Thyroid gland (tissue), 4 donors: ENCODE data around the gene DST. TPM values are rescaled to one million over a fixed set of nuclear protein-coding genes. Genes with fewer than 3 reads are reported as not detected.

Experiments used
- DNase-seq, 2 donors: peaks; one replicate each; pipeline ENCODE4 v3.0.0-alpha.2; 2019
- H3K27ac ChIP-seq, 3 donors: fragments of 200-600 bp; sonication (generic); 1 replicate in 2 of 3; 2 replicates in 1 of 3; pipeline ENCODE4 v1.5.1; 2016 to 2019; ENCODE audit warnings: mild to moderate bottlenecking in 1 of 3, moderate library complexity in 1 of 3
- H3K27me3 ChIP-seq: fragments of 200-600 bp; sonication (generic); one replicate; pipeline ENCODE4 v1.5.1; 2019
- H3K36me3 ChIP-seq, 2 donors: fragments of 200-600 bp; sonication (generic); one replicate each; pipeline ENCODE4 v1.5.1; 2016 to 2019
- H3K4me1 ChIP-seq, 2 donors: fragments of 200-600 bp; sonication (generic); one replicate each; pipeline ENCODE4 v1.5.1; 2017 to 2019
- H3K4me3 ChIP-seq, 3 donors: fragments of 200-600 bp; sonication (generic); replicated peaks in 1 of 3; 1 replicate in 2 of 3; 2 replicates in 1 of 3; pipeline ENCODE4 v1.5.1; 2016; ENCODE audit warnings: mild to moderate bottlenecking in 1 of 3
- H3K9me3 ChIP-seq: fragments of 200-600 bp; sonication (generic); one replicate; pipeline ENCODE4 v1.5.1; 2017
- CTCF ChIP-seq, 6 experiments: fragments of 200-600 bp in 3 of 6; fragments of 450-650 bp in 3 of 6; sonication (generic) in 3 of 6; IDR thresholded peaks; one replicate each; pipeline ENCODE4 v1.5.1; 2016 to 2019; ENCODE audit warnings: antibody characterized with exemption in 6 of 6, mild to moderate bottlenecking in 2 of 6, inconsistent platforms in 1 of 6, moderate library complexity in 1 of 6
- POLR2A ChIP-seq, 2 donors: fragments of 450-650 bp; IDR thresholded peaks; one replicate each; pipeline ENCODE4 v1.6.1; 2017; ENCODE audit warnings: antibody characterized with exemption in 2 of 2, mild to moderate bottlenecking in 2 of 2, moderate library complexity in 1 of 2
- WGBS, 2 donors: methylation state at CpG; one replicate each; pipeline ENCODE4 v1.1.5; 2017; 5-methylcytosine and 5-hydroxymethylcytosine counted together
- intact Hi-C: fragments of 100-400 bp; cut with DNase I; formaldehyde crosslinking; loops from one replicate; pipeline ENCODE4 v1.15.1; 2023
- total RNA-seq, 4 donors: library from RNA; depleted of rRNA; stranded (reverse); fragments of >200 nt; gene quantifications; one replicate each; pipeline ENCODE4 v1.2.3, GENCODE V29; 2016

The DST gene
- total RNA-seq, 4 donors from 2014 or later: 99.8 to 169 (median 149) TPM

DNA sequence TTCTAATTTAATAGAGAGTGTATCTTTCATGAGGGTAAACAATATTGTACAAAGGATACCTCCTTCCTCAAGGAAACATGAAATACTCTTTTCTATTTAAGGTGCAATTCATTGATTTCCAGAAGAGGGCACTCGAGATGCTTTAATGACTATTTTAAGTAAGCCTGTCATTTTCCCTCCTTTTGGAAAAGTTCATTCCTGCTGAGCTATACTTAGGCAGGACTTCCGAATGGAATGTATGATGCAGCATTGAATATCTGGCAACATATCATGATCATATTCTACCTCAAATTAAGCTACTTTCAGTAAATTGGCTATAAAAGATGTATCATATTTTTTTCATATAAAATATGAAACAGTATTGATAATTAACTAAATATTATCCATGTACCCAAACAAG, 5.0 kb downstream of the DST start:
- H3K27me3 ChIP-seq: no peaks in the 10 kb centered on the region
- TF ChIP-seq CTCF (IDR thresholded peaks at IDR 0.05): peak in 5 of 6 experiments; percentile 12 to 64 (median 63)
- TF ChIP-seq POLR2A (IDR thresholded peaks at IDR 0.05): no peak
- peaks cover 0 to 10% of the 10 kb centered on the region in 2 donors for H3K36me3 ChIP-seq
- intact Hi-C loops: loop anchor here (5.0 kb wide), 2 partner anchors 60 to 210 kb away; no protein-coding TSS in a partner anchor
- no peak overlapping the region for H3K4me3 ChIP-seq
- H3K27ac ChIP-seq: no peak overlapping the region
- H3K9me3 ChIP-seq: no peaks in the 10 kb centered on the region
- WGBS, 2 donors: 7 to 13% methylated on average over 2 of the region's 2 CpGs
- no peak for DNase-seq
- no peaks in the 10 kb centered on the region for H3K4me1 ChIP-seq

DNA sequence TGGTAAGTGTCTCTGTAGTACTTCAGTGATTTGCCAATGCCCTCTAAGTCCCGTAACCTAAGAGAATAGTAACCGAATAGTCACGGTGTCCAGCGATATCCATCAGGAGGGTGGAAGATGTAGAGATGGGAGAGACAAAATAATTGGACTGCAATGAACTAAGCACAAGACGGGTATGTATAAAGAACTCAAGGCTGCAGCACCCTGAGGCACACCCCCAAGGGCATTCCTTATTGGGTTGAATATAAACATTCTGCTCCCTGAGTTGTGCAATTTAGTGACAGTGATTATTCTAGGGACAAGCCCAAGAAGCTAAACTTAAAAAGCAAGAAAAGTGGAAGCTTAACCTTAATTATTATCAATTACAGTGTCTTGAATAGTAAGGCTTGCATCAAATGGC, 14.6 kb downstream of the DST start:
- no peak for TF ChIP-seq POLR2A (IDR thresholded peaks at IDR 0.05)
- no peak for TF ChIP-seq CTCF (IDR thresholded peaks at IDR 0.05)
- WGBS, 2 donors: 94 to 95% methylated on average over 5 of the region's 5 CpGs
- intact Hi-C loops: no loop called here
- Histone ChIP-seq H3K4me1 (no peaks in the 10 kb centered on the region), H3K4me3 (no peak overlapping the region), H3K9me3 (no peaks in the 10 kb centered on the region), H3K36me3 (peaks cover 0 to 4% of the 10 kb centered on the region in 2 donors), H3K27ac (no peak overlapping the region), H3K27me3 (no peaks in the 10 kb centered on the region)
- no peak for DNase-seq

- DNase-seq: no peak
- Histone ChIP-seq H3K4me1 (no peaks in the 10 kb centered on the region), H3K27me3 (no peaks in the 10 kb centered on the region), H3K9me3 (no peaks in the 10 kb centered on the region), H3K27ac (no peak overlapping the region), H3K4me3 (no peak overlapping the region), H3K36me3 (peaks cover 0 to 4% of the 10 kb centered on the region in 2 donors)
- WGBS, 2 donors: 93 to 95% methylated on average over 6 of the region's 6 CpGs
- TF ChIP-seq POLR2A (IDR thresholded peaks at IDR 0.05) (no peak), CTCF (IDR thresholded peaks at IDR 0.05) (no peak)
- intact Hi-C loops: no loop called here
Observed at GRCh38 chr6:56625356-56625755, 17.3 kb downstream of the DST start.

- DNase-seq: no peak
- Histone ChIP-seq H3K9me3 (no peaks in the 10 kb centered on the region), H3K27ac (no peak overlapping the region), H3K27me3 (no peaks in the 10 kb centered on the region), H3K4me3 (no peak overlapping the region), H3K36me3 (peaks cover 0 to 4% of the 10 kb centered on the region in 2 donors), H3K4me1 (no peaks in the 10 kb centered on the region)
- WGBS, 2 donors: 94 to 98% methylated on average over 1 of the region's 1 CpG
- TF ChIP-seq POLR2A (IDR thresholded peaks at IDR 0.05): no peak
- no peak for TF ChIP-seq CTCF (IDR thresholded peaks at IDR 0.05)
- intact Hi-C loops: no loop called here
Observed at GRCh38 chr6:56624728-56625069, 18.0 kb downstream of the DST start.

GRCh38 chr6:56624046-56624727, 18.5 kb downstream of the DST start:
- no peak overlapping the region for H3K27ac ChIP-seq
- H3K4me1 ChIP-seq: no peaks in the 10 kb centered on the region
- TF ChIP-seq CTCF (IDR thresholded peaks at IDR 0.05) (no peak), POLR2A (IDR thresholded peaks at IDR 0.05) (no peak)
- WGBS, 2 donors: 92 to 95% methylated on average over 5 of the region's 5 CpGs
- no peaks in the 10 kb centered on the region for H3K27me3 ChIP-seq
- no peak overlapping the region for H3K4me3 ChIP-seq
- intact Hi-C loops: no loop called here
- H3K36me3 ChIP-seq: peaks cover 0 to 4% of the 10 kb centered on the region in 2 donors
- no peaks in the 10 kb centered on the region for H3K9me3 ChIP-seq
- DNase-seq: no peak
